Loucy (cell line): ENCODE measurements around the gene IRF9.

Experiments
- H2AFZ ChIP-seq: fragments of 200-600 bp; sonication (generic); 2 replicates; pipeline ENCODE4 v1.6.0; 2016; ENCODE audit warnings: antibody characterized with exemption, mild to moderate bottlenecking, low read length, moderate library complexity
- H3F3A ChIP-seq: fragments of 200-600 bp; 2 replicates; pipeline ENCODE4 v1.6.0; 2016; ENCODE audit warnings: antibody characterized with exemption, low read depth, mild to moderate bottlenecking
- H3K27me3 ChIP-seq: fragments of 200-600 bp; sonication (generic); 2 replicates; pipeline ENCODE4 v1.6.1; 2014; ENCODE audit warnings: low read length, mild to moderate bottlenecking; ENCODE audit not compliant: insufficient read depth, poor library complexity, severe bottlenecking
- H3K36me3 ChIP-seq: fragments of 200-600 bp; sonication (generic); 2 replicates; pipeline ENCODE4 v1.6.1; 2016; ENCODE audit warnings: low read length; ENCODE audit not compliant: insufficient read depth
- H3K4me1 ChIP-seq: fragments of 200-600 bp; sonication (generic); 2 replicates; pipeline ENCODE4 v1.5.1; 2014; ENCODE audit warnings: low read length, mild to moderate bottlenecking; ENCODE audit not compliant: insufficient read depth, poor library complexity, severe bottlenecking
- H3K4me2 ChIP-seq: fragments of 200-600 bp; sonication (generic); 2 replicates; pipeline ENCODE4 v1.6.0; 2014; ENCODE audit warnings: antibody characterized with exemption, low read length, low read depth, mild to moderate bottlenecking; ENCODE audit not compliant: poor library complexity, severe bottlenecking
- H3K4me3 ChIP-seq: fragments of 200-600 bp; sonication (generic); 2 replicates; pipeline ENCODE4 v1.5.1; 2014; ENCODE audit warnings: low read length, mild to moderate bottlenecking, mixed read lengths; ENCODE audit not compliant: poor library complexity, severe bottlenecking
- H3K79me2 ChIP-seq: fragments of 200-600 bp; sonication (generic); 2 replicates; pipeline ENCODE4 v1.6.1; 2014; ENCODE audit warnings: low read length; ENCODE audit not compliant: insufficient read depth
- H3K9ac ChIP-seq: fragments of 200-600 bp; sonication (generic); 2 replicates; pipeline ENCODE4 v1.6.0; 2014; ENCODE audit warnings: mild to moderate bottlenecking, low read depth, low read length, moderate library complexity; ENCODE audit not compliant: poor library complexity, severe bottlenecking
- H3K9me2 ChIP-seq: fragments of 200-600 bp; sonication (generic); replicated peaks from 2 replicates; pipeline ENCODE4 v1.6.1; 2016; ENCODE audit warnings: low read depth, low read length, mixed read lengths
- H3K9me3 ChIP-seq: fragments of 200-600 bp; sonication (generic); 2 replicates; pipeline ENCODE4 v1.6.1; 2014; ENCODE audit warnings: mild to moderate bottlenecking, antibody characterized with exemption, low read length, low read depth; ENCODE audit not compliant: insufficient read depth
- H4K20me1 ChIP-seq: fragments of 200-600 bp; sonication (generic); 2 replicates; pipeline ENCODE4 v1.6.0; 2014; ENCODE audit warnings: antibody characterized with exemption, low read length, mild to moderate bottlenecking; ENCODE audit not compliant: insufficient read depth, poor library complexity, severe bottlenecking
- CTCF ChIP-seq: fragments of 200-600 bp; sonication (generic); conservative IDR thresholded peaks from 2 replicates; pipeline ENCODE4 v1.5.1; 2014; ENCODE audit warnings: mild to moderate bottlenecking, antibody characterized with exemption, low read length
- EZH2phosphoT487 ChIP-seq: fragments of 200-600 bp; IDR thresholded peaks from 2 replicates; pipeline ENCODE4 v1.6.1; 2018; ENCODE audit warnings: antibody characterized with exemption, mild to moderate bottlenecking, moderate library complexity, borderline replicate concordance

Gene IRF9

GRCh38 chr14:24179961-24180796 lies 19.1 kb downstream of the IRF9 start:
- Histone ChIP-seq H3K9me2 (no peaks in the 10 kb centered on the region), H3K4me3 (no peak overlapping the region), H3K4me1 (no peaks in the 10 kb centered on the region), H3K9me3 (no peaks in the 10 kb centered on the region), H3K4me2 (no peak overlapping the region), H2AFZ (no peak overlapping the region), H4K20me1 (no peaks in the 10 kb centered on the region), H3K9ac (no peak overlapping the region), H3K36me3 (peaks cover 7% of the 10 kb centered on the region; the same call in 1 of the 2 replicates), H3K27me3 (no peaks in the 10 kb centered on the region), H3F3A (no peaks in the 10 kb centered on the region), H3K79me2 (no peaks in the 10 kb centered on the region)
- no peak for TF ChIP-seq CTCF

- H3K36me3 ChIP-seq, result peaks cover 7% of the 10 kb centered on the region; the same call in 1 of the 2 replicates
- no peaks in the 10 kb centered on the region for H3K27me3 ChIP-seq
- H3K4me1 ChIP-seq, result no peaks in the 10 kb centered on the region
- H3K9me3 ChIP-seq, result no peaks in the 10 kb centered on the region
- H3F3A ChIP-seq, result no peaks in the 10 kb centered on the region
- H3K9me2 ChIP-seq, result no peaks in the 10 kb centered on the region
- H3K4me3 ChIP-seq, result no peak overlapping the region
- TF ChIP-seq CTCF, result no peak
- TF ChIP-seq EZH2phosphoT487, result no peak
- no peak overlapping the region for H3K9ac ChIP-seq
- no peak overlapping the region for H2AFZ ChIP-seq
- H4K20me1 ChIP-seq, result no peaks in the 10 kb centered on the region
- H3K79me2 ChIP-seq, result no peaks in the 10 kb centered on the region
- H3K4me2 ChIP-seq, result no peak overlapping the region
Measured at GRCh38 chr14:24181371-24182077, 20.5 kb downstream of the IRF9 start.

- Histone ChIP-seq H2AFZ (no peak overlapping the region), H3K9me3 (no peaks in the 10 kb centered on the region), H3K4me3 (no peak overlapping the region), H4K20me1 (no peaks in the 10 kb centered on the region), H3K27me3 (no peaks in the 10 kb centered on the region), H3K79me2 (no peaks in the 10 kb centered on the region), H3K9ac (no peak overlapping the region), H3K4me1 (no peaks in the 10 kb centered on the region), H3K9me2 (no peaks in the 10 kb centered on the region), H3K36me3 (peaks cover 7% of the 10 kb centered on the region; the same call in 1 of the 2 replicates), H3F3A (no peaks in the 10 kb centered on the region), H3K4me2 (no peak overlapping the region)
- no peak for TF ChIP-seq EZH2phosphoT487
Measured at GRCh38 chr14:24182110-24182882, 21.2 kb downstream of the IRF9 start.
